B cell (primary cell): Measurements from ENCODE around the gene CLCN7.

ENCODE experiments used
- EZH2 ChIP-seq: IDR thresholded peaks from 2 replicates; pipeline ENCODE4 v1.6.1; 2012; ENCODE audit warnings: borderline replicate concordance, low read depth, mild to moderate bottlenecking, moderate library complexity, low read length; ENCODE audit not compliant: insufficient read depth, poor library complexity, severe bottlenecking
- TF ChIP-seq, protein P1 (sequence below): fragments of 200-600 bp; IDR thresholded peaks from one replicate; pipeline ENCODE4 v1.8.0; 2022; ENCODE audit warnings: antibody characterized with exemption, mild to moderate bottlenecking

DNA sequence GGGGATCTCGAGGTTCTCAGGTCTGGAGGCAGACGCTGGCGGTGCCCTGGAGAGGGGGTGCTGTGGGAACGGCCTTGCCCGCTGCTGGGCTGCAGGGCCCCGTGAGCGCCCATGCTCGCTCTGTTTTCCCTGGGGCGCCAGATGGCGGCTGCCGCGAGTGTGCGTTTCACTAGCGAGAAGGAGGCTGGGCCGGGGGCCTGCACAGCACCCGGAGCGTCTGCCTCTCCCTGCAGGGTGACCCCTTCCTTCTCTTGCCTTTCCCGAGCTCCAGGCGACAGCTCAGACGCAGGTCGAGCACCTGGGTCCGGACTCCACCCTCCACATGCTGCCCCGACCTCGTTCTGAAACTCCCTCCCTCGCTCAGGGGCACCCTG, 21.0 kb upstream of the CLCN7 start:
- TF ChIP-seq EZH2 = no peak
- TF ChIP-seq, protein P1, sequence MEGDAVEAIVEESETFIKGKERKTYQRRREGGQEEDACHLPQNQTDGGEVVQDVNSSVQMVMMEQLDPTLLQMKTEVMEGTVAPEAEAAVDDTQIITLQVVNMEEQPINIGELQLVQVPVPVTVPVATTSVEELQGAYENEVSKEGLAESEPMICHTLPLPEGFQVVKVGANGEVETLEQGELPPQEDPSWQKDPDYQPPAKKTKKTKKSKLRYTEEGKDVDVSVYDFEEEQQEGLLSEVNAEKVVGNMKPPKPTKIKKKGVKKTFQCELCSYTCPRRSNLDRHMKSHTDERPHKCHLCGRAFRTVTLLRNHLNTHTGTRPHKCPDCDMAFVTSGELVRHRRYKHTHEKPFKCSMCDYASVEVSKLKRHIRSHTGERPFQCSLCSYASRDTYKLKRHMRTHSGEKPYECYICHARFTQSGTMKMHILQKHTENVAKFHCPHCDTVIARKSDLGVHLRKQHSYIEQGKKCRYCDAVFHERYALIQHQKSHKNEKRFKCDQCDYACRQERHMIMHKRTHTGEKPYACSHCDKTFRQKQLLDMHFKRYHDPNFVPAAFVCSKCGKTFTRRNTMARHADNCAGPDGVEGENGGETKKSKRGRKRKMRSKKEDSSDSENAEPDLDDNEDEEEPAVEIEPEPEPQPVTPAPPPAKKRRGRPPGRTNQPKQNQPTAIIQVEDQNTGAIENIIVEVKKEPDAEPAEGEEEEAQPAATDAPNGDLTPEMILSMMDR = no peak
